Heart right ventricle (tissue), 16 donors: ENCODE data around the gene MLLT3. TPM values are rescaled to one million over a fixed set of nuclear protein-coding genes. Genes with fewer than 3 reads are reported as not detected.
A peak's percentile ranks its signal among the peaks of the same experiment; 100 is the strongest.

ENCODE experiments used
- ATAC-seq, 8 donors: fragments of 200-7000 bp; cut with Tn5 transposase; one replicate each; pipeline ENCODE4 v1.9.1; 2020; ENCODE audit warnings: mild to moderate bottlenecking in 8 of 8, moderate library complexity in 8 of 8, moderate number of reproducible peaks in 1 of 8
- DNase-seq, 2 donors: peaks; one replicate each; pipeline ENCODE4 v3.0.0-alpha.2; 2020
- H3K27ac ChIP-seq, 10 donors: fragments of 200-600 bp; sonication (generic) in 2 of 10; one replicate each; pipeline versions ENCODE4 v1.5.0 to v1.8.0; 2020 to 2022; ENCODE audit warnings: mild to moderate bottlenecking in 3 of 10
- H3K27me3 ChIP-seq, 7 donors: fragments of 200-600 bp; one replicate each; pipeline ENCODE4 v1.8.0; 2021 to 2022; ENCODE audit warnings: mild to moderate bottlenecking in 2 of 7
- H3K36me3 ChIP-seq, 9 donors: fragments of 200-600 bp; sonication (generic) in 1 of 9; one replicate each; pipeline versions ENCODE4 v1.5.0 to v1.8.0; 2020 to 2022; ENCODE audit warnings: mild to moderate bottlenecking in 2 of 9
- H3K4me1 ChIP-seq, 9 donors: fragments of 200-600 bp; sonication (generic) in 1 of 9; one replicate each; pipeline versions ENCODE4 v1.5.0 to v1.8.0; 2020 to 2022; ENCODE audit warnings: mild to moderate bottlenecking in 4 of 9
- H3K4me3 ChIP-seq, 10 donors: fragments of 200-600 bp; sonication (generic) in 2 of 10; one replicate each; pipeline versions ENCODE4 v1.5.0 to v1.8.0; 2020 to 2022; ENCODE audit warnings: mild to moderate bottlenecking in 7 of 10, moderate library complexity in 2 of 10
- H3K9me3 ChIP-seq, 11 donors: fragments of 200-600 bp in 10 of 11; sonication (generic) in 2 of 11; one replicate each; pipeline versions ENCODE4 v1.5.0 to v1.8.0; 2013 to 2022; ENCODE audit warnings: mild to moderate bottlenecking in 2 of 11, control low read depth in 1 of 11, moderate library complexity in 1 of 11
- WGBS, 2 donors: extraction: QIAGEN DNeasy Blood & Tissue Kit; methylation state at CpG; one replicate each; pipeline ENCODE4 v1.1.7; 2013; ENCODE audit warnings: inconsistent platforms in 1 of 2; 5-methylcytosine and 5-hydroxymethylcytosine counted together
- intact Hi-C, 10 donors: fragments of 100-400 bp; cut with DNase I; formaldehyde crosslinking; loops; one replicate each; pipeline versions ENCODE4 v1.11.1 to v1.14.2; 2022
- polyA plus RNA-seq, 2 donors: library from polyadenylated mRNA; stranded (reverse); fragments of 200-250 nt; gene quantifications; one replicate each; pipeline ENCODE4 v1.2.3, GENCODE V29; 2013
- total RNA-seq, 10 donors: library from RNA; stranded (reverse); fragmentation: NEBNext Ultra II Directional in 3 of 10; extraction: Animal tissue kit (Norgen Biotek cat#: 25700) in 3 of 10; gene quantifications; one replicate each; pipeline versions ENCODE4 v1.2.1 to v1.2.4, GENCODE V29; 2021 to 2023
- TF ChIP-seq, protein P1 (sequence below), 9 donors: fragments of 200-600 bp; sonication (generic) in 2 of 9; IDR thresholded peaks; one replicate each; pipeline versions ENCODE4 v1.5.0 to v1.8.0; 2021 to 2022; ENCODE audit warnings: antibody characterized with exemption in 9 of 9, mild to moderate bottlenecking in 5 of 9, moderate library complexity in 1 of 9
- donor health status: Arrhythmogenic right ventricular cardiomyopathy.
- donor health status: ischemic (EF 13 %, LVEDD 7.1; RV severe dilation, severe dysfunction).
- donor health status: healthy with polysubstance abuse.
- donor health status: DM: no; HTN: yes; CAD: no.
- donor health status: DM: no; HTN: no; CAD: no.
- donor health status: ischemic (EF 25% LVEDD 6.9; RV normal size, moderate dysfunction).
- donor health status: ischemic (EF 25% LVEDD 5.7; RV mildly dilated, moderate dysfunction).
- donor health status: healthy.
- donor health status: DM: yes; HTN: yes; CAD: no.
- donor health status: Ischemic cardiomyopathy.
- donor health status: ischemic (EF 35%, LVEDD 5.7; RV mildly dilated, moderate dysfunction).
- donor health status: nonischemic (EF 11% LVEDD 7.7; RV severe dilation, severe dysfunction).
- donor health status: DM: yes; HTN: yes; CAD: no.
- donor health status: PGD.
- donor health status: ischemic (EF 29% LVEDD 5.4; RV normal size, mild dysfunction).
- donor health status: nonischemic (EF 23%, LVEDD 6.1; RV moderate dilation, normal function).

The MLLT3 gene
- total and polyA plus RNA-seq, 12 donors: 4.3 to 22.7 (median 13.5) TPM

DNA sequence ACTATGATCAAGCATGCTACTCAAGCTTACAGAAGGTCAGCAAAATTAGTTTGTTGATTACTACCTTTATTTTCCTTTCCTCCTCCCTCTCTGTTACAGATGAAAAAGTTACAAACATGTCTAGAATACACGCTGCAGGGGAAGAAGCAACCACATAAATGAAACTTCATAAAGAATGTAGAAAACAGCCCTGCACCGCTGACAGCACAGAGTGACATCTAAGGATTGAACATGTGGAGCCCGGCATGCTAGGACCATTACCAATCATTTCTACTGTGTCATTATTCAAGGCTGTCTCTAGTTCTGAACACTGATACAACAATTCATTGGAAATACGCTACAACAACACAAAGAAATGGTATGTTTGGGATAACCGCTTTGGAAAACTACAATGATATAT, 261.1 kb downstream of the MLLT3 start:
- 97 to 98% methylated on average over 5 of the region's 5 CpGs for WGBS, 2 donors
- Histone ChIP-seq H3K27me3 (no peaks in the 10 kb centered on the region), H3K36me3 (peaks cover 0 to 37% (median 0%) of the 10 kb centered on the region in 9 donors), H3K27ac (no peak overlapping the region), H3K4me1 (peaks cover 0 to 14% (median 9%) of the 10 kb centered on the region in 9 donors), H3K9me3 (no peaks in the 10 kb centered on the region), H3K4me3 (no peak overlapping the region)
- TF ChIP-seq, protein P1, sequence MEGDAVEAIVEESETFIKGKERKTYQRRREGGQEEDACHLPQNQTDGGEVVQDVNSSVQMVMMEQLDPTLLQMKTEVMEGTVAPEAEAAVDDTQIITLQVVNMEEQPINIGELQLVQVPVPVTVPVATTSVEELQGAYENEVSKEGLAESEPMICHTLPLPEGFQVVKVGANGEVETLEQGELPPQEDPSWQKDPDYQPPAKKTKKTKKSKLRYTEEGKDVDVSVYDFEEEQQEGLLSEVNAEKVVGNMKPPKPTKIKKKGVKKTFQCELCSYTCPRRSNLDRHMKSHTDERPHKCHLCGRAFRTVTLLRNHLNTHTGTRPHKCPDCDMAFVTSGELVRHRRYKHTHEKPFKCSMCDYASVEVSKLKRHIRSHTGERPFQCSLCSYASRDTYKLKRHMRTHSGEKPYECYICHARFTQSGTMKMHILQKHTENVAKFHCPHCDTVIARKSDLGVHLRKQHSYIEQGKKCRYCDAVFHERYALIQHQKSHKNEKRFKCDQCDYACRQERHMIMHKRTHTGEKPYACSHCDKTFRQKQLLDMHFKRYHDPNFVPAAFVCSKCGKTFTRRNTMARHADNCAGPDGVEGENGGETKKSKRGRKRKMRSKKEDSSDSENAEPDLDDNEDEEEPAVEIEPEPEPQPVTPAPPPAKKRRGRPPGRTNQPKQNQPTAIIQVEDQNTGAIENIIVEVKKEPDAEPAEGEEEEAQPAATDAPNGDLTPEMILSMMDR (IDR thresholded peaks at IDR 0.05): no peak
- ATAC-seq (no peak), DNase-seq (no peak)
- intact Hi-C loops: loop anchor here in 1 of 10 donors (2.0 to 10.0 kb wide), 2 partner anchors 580 to 754 kb away; no protein-coding TSS in a partner anchor

DNA sequence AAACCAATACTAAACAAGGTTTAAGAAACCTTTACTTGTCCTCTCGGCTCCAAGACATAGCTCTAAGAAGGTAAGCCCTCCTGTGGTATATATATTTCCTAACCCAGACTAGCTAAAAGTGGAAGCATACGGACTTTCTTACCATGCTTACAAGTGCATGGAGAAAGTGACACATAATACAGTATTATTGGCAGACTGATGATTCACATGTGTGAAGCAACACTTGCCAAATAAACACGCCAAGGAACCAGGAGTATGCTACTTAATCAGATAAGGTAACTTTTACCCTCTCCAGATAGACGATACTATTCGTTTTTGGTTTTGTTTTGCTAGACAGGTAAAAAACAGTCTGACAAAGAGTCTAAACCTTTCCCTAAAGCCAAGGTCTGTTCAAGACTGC, 264.1 kb downstream of the MLLT3 start:
- H3K36me3 ChIP-seq: peaks cover 0 to 40% (median 0%) of the 10 kb centered on the region in 9 donors
- H3K27ac ChIP-seq: no peak overlapping the region
- TF ChIP-seq, protein P1 (IDR thresholded peaks at IDR 0.05): no peak
- no peaks in the 10 kb centered on the region for H3K27me3 ChIP-seq
- DNase-seq: no peak
- no peak overlapping the region for H3K4me3 ChIP-seq
- no peaks in the 10 kb centered on the region for H3K9me3 ChIP-seq
- intact Hi-C loops: loop anchor here (5.0 to 10.0 kb wide), 10 partner anchors 257 to 757 kb away; partner anchors contain the start of genes MLLT3 (in 4 of the 10) and FOCAD (in 1 of the 10)
- 85 to 91% methylated on average over 5 of the region's 5 CpGs for whole genome bisulfite sequencing, 2 donors
- H3K4me1 ChIP-seq: peaks cover 0 to 27% (median 15%) of the 10 kb centered on the region in 9 donors
- ATAC-seq: no peak

DNA sequence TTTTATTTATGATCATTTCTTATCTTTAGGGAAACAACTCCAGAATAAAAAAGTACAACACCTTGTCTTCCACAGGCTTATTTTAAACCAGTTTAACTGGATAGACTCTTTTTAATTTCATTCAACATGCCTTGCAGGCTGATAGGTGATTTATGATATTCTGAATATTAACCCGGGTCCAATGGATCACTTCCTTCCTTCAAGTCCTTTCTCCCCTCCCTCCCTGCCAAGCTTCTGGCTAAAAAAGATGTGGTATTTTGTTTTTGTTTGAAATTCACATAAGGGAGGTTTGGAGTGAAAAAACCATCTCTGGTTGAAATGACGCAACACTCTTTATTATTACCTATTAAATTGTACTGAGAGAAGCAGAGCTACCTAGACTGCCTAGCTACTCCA, 265.3 kb downstream of the MLLT3 start:
- Histone ChIP-seq H3K9me3 (no peaks in the 10 kb centered on the region), H3K4me3 (peak overlapping the region in 3 of 10 donors; percentile 33 to 42 (median 34)), H3K4me1 (peaks cover 0 to 33% (median 15%) of the 10 kb centered on the region in 9 donors), H3K27ac (peak overlapping the region in 9 of 10 donors; percentile 1 to 76 (median 55)), H3K36me3 (peaks cover 0 to 31% (median 0%) of the 10 kb centered on the region in 9 donors), H3K27me3 (no peaks in the 10 kb centered on the region)
- ATAC-seq: no peak
- DNase-seq: no peak
- TF ChIP-seq, protein P1 (IDR thresholded peaks at IDR 0.05): no peak
- intact Hi-C loops: loop anchor here (2.0 to 10.0 kb wide), 12 partner anchors 258 to 758 kb away; partner anchors contain the start of genes MLLT3 (in 6 of the 10) and FOCAD (in 1 of the 10)
- 58 to 68% methylated on average over 2 of the region's 2 CpGs for WGBS, 2 donors

DNA sequence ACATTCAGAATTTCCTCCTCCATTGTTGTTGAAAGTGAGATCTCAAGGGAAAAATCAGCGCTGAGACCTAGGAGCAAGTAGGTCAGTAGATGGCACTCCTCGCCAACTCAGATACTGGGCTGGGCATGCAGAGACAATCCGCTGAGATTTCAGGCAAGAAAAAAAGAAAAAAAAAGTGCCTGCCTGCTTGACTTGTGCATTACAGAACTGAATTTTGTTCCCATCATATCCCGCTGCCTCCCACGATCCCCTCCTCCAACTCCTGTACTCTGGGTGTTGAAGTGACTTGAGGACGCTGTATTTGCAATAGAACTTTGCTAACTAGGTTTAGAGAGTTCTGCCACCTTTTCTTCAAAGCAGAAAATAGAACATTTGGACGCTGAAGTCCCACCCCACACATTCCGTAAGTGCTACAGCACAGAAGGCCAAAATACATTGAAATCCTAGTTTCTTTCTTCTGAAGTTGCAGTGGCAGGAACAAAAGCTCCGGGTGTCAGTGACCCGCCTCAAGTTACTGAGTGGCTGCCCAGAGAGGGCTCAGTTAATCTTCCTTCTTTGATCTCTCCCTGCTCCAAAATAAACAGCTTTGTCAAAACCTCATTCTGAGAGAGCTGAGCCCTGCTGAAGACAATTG, 265.8 kb downstream of the MLLT3 start:
- WGBS, 2 donors: 8 to 15% methylated on average over 10 of the region's 10 CpGs

More for the DNA sequence above, 265.8 kb downstream of the MLLT3 start:
- Histone ChIP-seq H3K4me3 (peak overlapping the region in 7 of 10 donors; percentile 0 to 42 (median 33)), H3K9me3 (no peaks in the 10 kb centered on the region), H3K27ac (peak overlapping the region in 9 of 10 donors; percentile 1 to 76 (median 55)), H3K36me3 (peaks cover 0 to 26% (median 0%) of the 10 kb centered on the region in 9 donors), H3K4me1 (peaks cover 0 to 38% (median 17%) of the 10 kb centered on the region in 9 donors), H3K27me3 (no peaks in the 10 kb centered on the region)
- TF ChIP-seq, protein P1 (IDR thresholded peaks at IDR 0.05): peak; percentile 55 to 87 (median 69)
- DNase-seq (peak; percentile 46 to 79), ATAC-seq (peak; percentile 77 to 95 (median 91))
- intact Hi-C loops: loop anchor here (1.0 to 10.0 kb wide), 13 partner anchors 258 to 758 kb away; partner anchors contain the start of genes MLLT3 (in 6 of the 10) and FOCAD (in 1 of the 10)
